ENCODE measurements around the gene BLOC1S4.
"Not testable (repeated sequence)": the region's sequence is repeated elsewhere in the genome, so short reads cannot be mapped to it uniquely, and the experiment has no call there.

Gene BLOC1S4

GRCh38 chr4:6716018-6716911 is at the start of gene BLOC1S4:
BLOC1S4 (plus strand) TSS chr4:6716174; CDS start chr4:6716210, 36 bp downstream.
- peak within 1 kb of the TSS; percentile 72 for H3K4me3 ChIP-seq (ENCODE audit: control insufficient read depth, low read depth, low read length)
- TF ChIP-seq CTCF (conservative IDR thresholded peaks at IDR 0.05; ENCODE audit: control insufficient read depth, insufficient read depth, low read depth, low read length), result no peak
- peak; percentile 85 for DNase-seq (ENCODE audit: low read depth)

- DNase-seq (ENCODE audit: low read depth), result peak; percentile 47
- no peak for TF ChIP-seq CTCF (conservative IDR thresholded peaks at IDR 0.05; ENCODE audit: control insufficient read depth, insufficient read depth, low read depth, low read length)
- H3K4me3 ChIP-seq (ENCODE audit: control insufficient read depth, low read depth, low read length), result no peak overlapping the region
Observed at GRCh38 chr4:6668391-6668790, 47.6 kb upstream of the BLOC1S4 start.

- H3K4me3 ChIP-seq (ENCODE audit: control insufficient read depth, low read depth, low read length), result no peak overlapping the region
- TF ChIP-seq CTCF (conservative IDR thresholded peaks at IDR 0.05; ENCODE audit: control insufficient read depth, insufficient read depth, low read depth, low read length), result no peak
- no peak for DNase-seq (ENCODE audit: low read depth)
Observed at GRCh38 chr4:6671648-6672047, 44.3 kb upstream of the BLOC1S4 start.

GRCh38 chr4:6672131-6672530 is 43.8 kb upstream of the BLOC1S4 start:
- no peak for TF ChIP-seq CTCF (conservative IDR thresholded peaks at IDR 0.05; ENCODE audit: control insufficient read depth, insufficient read depth, low read depth, low read length)
- no peak overlapping the region for H3K4me3 ChIP-seq (ENCODE audit: control insufficient read depth, low read depth, low read length)
- DNase-seq (ENCODE audit: low read depth), result no peak

- not testable (repeated sequence) for DNase-seq (ENCODE audit: low read depth); H3K4me3 ChIP-seq (ENCODE audit: control insufficient read depth, low read depth, low read length)
Observed at GRCh38 chr4:6672541-6673190, 43.3 kb upstream of the BLOC1S4 start.

- H3K4me3 ChIP-seq (ENCODE audit: control insufficient read depth, low read depth, low read length), result peak overlapping the region; percentile 51
- peak; percentile 34 for DNase-seq (ENCODE audit: low read depth)
Observed at GRCh38 chr4:6673191-6673659, 42.7 kb upstream of the BLOC1S4 start.

GRCh38 chr4:6673660-6674499 is 42.1 kb upstream of the BLOC1S4 start:
- TF ChIP-seq CTCF (conservative IDR thresholded peaks at IDR 0.05; ENCODE audit: control insufficient read depth, insufficient read depth, low read depth, low read length), result no peak

More at GRCh38 chr4:6673660-6674499, 42.1 kb upstream of the BLOC1S4 start:
- peak; percentile 94 for DNase-seq (ENCODE audit: low read depth)
- peak overlapping the region; percentile 51 for H3K4me3 ChIP-seq (ENCODE audit: control insufficient read depth, low read depth, low read length)

Data from fibroblast of mammary gland (primary cell).